Sigmoid colon (tissue), 7 donors: ENCODE measurements around the gene RIMS4. TPM values are rescaled to one million over a fixed set of nuclear protein-coding genes. Genes with fewer than 3 reads are reported as not detected.

Source experiments
- DNase-seq: peaks from one replicate; pipeline ENCODE4 v3.0.0-alpha.2; 2019
- H3K27ac ChIP-seq, 4 donors: fragments of 200-600 bp; sonication (generic); one replicate each; pipeline ENCODE4 v1.5.1; 2016 to 2019; ENCODE audit warnings: mild to moderate bottlenecking in 1 of 4
- H3K27me3 ChIP-seq, 3 donors: fragments of 200-600 bp; sonication (generic); one replicate each; pipeline ENCODE4 v1.5.1; 2019; ENCODE audit warnings: mild to moderate bottlenecking in 1 of 3
- H3K36me3 ChIP-seq, 4 donors: fragments of 200-600 bp; sonication (generic); one replicate each; pipeline ENCODE4 v1.5.1; 2016 to 2019
- H3K4me1 ChIP-seq, 4 donors: fragments of 200-600 bp; sonication (generic); one replicate each; pipeline ENCODE4 v1.5.1; 2017 to 2019
- H3K4me3 ChIP-seq, 4 donors: fragments of 200-600 bp; sonication (generic); one replicate each; pipeline ENCODE4 v1.5.1; 2017 to 2019; ENCODE audit warnings: mild to moderate bottlenecking in 2 of 4, moderate library complexity in 1 of 4
- H3K9me3 ChIP-seq, 4 donors: fragments of 200-600 bp in 3 of 4; sonication (generic) in 3 of 4; one replicate each; pipeline versions ENCODE4 v1.5.1 to v1.6.1; 2013 to 2019
- EP300 ChIP-seq, 4 donors: sonication (generic); formaldehyde crosslinking; IDR thresholded peaks; one replicate each; pipeline ENCODE4 v1.6.1; 2017; ENCODE audit warnings: antibody characterized with exemption in 4 of 4
- POLR2A ChIP-seq, 2 donors: fragments of 450-650 bp; IDR thresholded peaks; one replicate each; pipeline ENCODE4 v1.6.1; 2016; ENCODE audit warnings: antibody characterized with exemption in 2 of 2, mild to moderate bottlenecking in 2 of 2, moderate library complexity in 2 of 2
- POLR2AphosphoS5 ChIP-seq, 4 donors: sonication (generic); formaldehyde crosslinking; IDR thresholded peaks; one replicate each; pipeline ENCODE4 v1.6.1; 2017; ENCODE audit warnings: antibody characterized with exemption in 4 of 4
- WGBS, 2 donors: extraction: QIAGEN DNeasy Blood & Tissue Kit; methylation state at CpG; one replicate each; pipeline ENCODE4 v1.1.7; 2013; 5-methylcytosine and 5-hydroxymethylcytosine counted together
- intact Hi-C: fragments of 100-400 bp; cut with DNase I; formaldehyde crosslinking; loops from one replicate; pipeline ENCODE4 v1.15.1; 2023
- polyA plus RNA-seq, 3 donors: library from polyadenylated mRNA; stranded (reverse); fragments of 200-250 nt; gene quantifications; one replicate each; pipeline ENCODE4 v1.2.3, GENCODE V29; 2013
- total RNA-seq, 4 donors: library from RNA; depleted of rRNA; stranded (reverse); fragments of >200 nt; gene quantifications; one replicate each; pipeline ENCODE4 v1.1.0, GENCODE V29; 2016
- TF ChIP-seq, protein P1 (sequence below), 4 experiments: fragments of 450-650 bp in 3 of 4; fragments of 200-600 bp in 1 of 4; IDR thresholded peaks; one replicate each; pipeline ENCODE4 v1.5.1; 2016 to 2019; ENCODE audit warnings: antibody characterized with exemption in 4 of 4, mild to moderate bottlenecking in 3 of 4, moderate library complexity in 2 of 4
- donor health status: healthy with polysubstance abuse.
- donor health status: Bipolar disorder and iron deficiency.
- donor health status: healthy.

The RIMS4 gene
- total and polyA plus RNA-seq, 7 donors, result 0.14 to 2.1 (median 0.55) TPM

DNA sequence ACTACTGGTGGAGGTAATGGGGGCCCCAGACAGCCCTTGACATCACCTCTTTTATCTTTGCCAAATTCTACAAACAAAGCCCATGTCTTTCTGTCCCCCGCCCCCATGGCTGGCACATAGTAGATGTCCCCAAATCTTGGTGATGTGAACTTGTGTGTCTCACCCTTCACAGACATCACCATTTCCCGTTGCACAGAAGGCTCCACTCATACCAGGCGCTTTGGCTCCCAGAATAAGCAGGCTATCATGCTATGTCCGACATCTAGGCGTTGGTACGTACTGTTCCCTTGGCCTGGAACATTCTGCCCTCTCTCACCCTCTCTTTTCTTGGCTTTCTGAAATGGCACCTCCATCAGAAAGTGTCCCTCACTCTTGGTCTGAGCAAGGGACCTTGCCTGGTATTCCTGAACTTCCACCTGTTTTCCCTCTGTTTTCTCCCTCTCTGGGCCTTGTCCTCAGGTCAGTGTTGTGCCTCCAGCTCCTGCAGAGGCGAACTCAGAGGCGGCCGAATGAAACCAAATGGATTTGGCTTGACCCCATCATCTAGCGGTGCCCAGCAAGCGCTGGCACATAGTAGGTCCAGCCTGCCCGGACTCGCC lies 96.1 kb downstream of the RIMS4 start:
- TF ChIP-seq POLR2A (IDR thresholded peaks at IDR 0.05) (no peak), EP300 (IDR thresholded peaks at IDR 0.05) (peak in 2 of 4 donors; percentile 60 to 89), POLR2AphosphoS5 (IDR thresholded peaks at IDR 0.05) (peak in 3 of 4 donors; percentile 48 to 57 (median 48))
- TF ChIP-seq, protein P1, sequence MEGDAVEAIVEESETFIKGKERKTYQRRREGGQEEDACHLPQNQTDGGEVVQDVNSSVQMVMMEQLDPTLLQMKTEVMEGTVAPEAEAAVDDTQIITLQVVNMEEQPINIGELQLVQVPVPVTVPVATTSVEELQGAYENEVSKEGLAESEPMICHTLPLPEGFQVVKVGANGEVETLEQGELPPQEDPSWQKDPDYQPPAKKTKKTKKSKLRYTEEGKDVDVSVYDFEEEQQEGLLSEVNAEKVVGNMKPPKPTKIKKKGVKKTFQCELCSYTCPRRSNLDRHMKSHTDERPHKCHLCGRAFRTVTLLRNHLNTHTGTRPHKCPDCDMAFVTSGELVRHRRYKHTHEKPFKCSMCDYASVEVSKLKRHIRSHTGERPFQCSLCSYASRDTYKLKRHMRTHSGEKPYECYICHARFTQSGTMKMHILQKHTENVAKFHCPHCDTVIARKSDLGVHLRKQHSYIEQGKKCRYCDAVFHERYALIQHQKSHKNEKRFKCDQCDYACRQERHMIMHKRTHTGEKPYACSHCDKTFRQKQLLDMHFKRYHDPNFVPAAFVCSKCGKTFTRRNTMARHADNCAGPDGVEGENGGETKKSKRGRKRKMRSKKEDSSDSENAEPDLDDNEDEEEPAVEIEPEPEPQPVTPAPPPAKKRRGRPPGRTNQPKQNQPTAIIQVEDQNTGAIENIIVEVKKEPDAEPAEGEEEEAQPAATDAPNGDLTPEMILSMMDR (IDR thresholded peaks at IDR 0.05), result no peak
- peaks cover 0 to 26% (median 18%) of the 10 kb centered on the region in 4 donors for H3K4me1 ChIP-seq
- no peaks in the 10 kb centered on the region for H3K36me3 ChIP-seq
- H3K27ac ChIP-seq, result peak overlapping the region; percentile 25 to 83 (median 66)
- peak; percentile 60 for DNase-seq
- intact Hi-C loops, result no loop called here
- H3K9me3 ChIP-seq, result no peaks in the 10 kb centered on the region
- no peak overlapping the region for H3K4me3 ChIP-seq
- WGBS, 2 donors, result 42 to 68% methylated on average over 13 of the region's 13 CpGs
- H3K27me3 ChIP-seq, result no peaks in the 10 kb centered on the region

DNA sequence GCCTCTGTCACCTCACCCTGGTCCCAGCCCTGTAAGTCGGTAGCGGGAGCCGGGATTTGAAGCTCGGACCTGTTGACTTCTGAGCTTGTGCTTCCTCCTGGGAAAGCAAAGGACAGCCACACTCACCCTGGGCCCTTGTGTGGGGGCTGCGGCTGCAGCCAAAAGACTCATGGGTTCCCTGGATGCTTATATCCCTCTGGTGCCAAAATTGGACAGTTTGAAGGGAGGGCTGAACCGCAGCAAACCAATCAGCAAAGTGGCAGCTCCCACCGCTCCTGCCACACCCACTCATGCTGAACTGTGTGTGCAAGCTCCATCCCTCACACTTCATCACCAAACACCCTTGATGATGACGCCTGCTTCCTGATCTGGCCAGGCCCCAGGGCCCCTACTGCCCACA lies 99.1 kb downstream of the RIMS4 start:
- Histone ChIP-seq H3K4me3 (no peak overlapping the region), H3K4me1 (peaks cover 0 to 30% (median 21%) of the 10 kb centered on the region in 4 donors), H3K36me3 (no peaks in the 10 kb centered on the region), H3K27ac (no peak overlapping the region), H3K27me3 (no peaks in the 10 kb centered on the region), H3K9me3 (no peaks in the 10 kb centered on the region)
- no peak for DNase-seq
- no peak for TF ChIP-seq POLR2A (IDR thresholded peaks at IDR 0.05)
- no peak for TF ChIP-seq POLR2AphosphoS5 (IDR thresholded peaks at IDR 0.05)
- TF ChIP-seq, protein P1 (IDR thresholded peaks at IDR 0.05), result no peak
- no peak for TF ChIP-seq EP300 (IDR thresholded peaks at IDR 0.05)
- 93 to 96% methylated on average over 8 of the region's 8 CpGs for WGBS, 2 donors
- intact Hi-C loops, result no loop called here

DNA sequence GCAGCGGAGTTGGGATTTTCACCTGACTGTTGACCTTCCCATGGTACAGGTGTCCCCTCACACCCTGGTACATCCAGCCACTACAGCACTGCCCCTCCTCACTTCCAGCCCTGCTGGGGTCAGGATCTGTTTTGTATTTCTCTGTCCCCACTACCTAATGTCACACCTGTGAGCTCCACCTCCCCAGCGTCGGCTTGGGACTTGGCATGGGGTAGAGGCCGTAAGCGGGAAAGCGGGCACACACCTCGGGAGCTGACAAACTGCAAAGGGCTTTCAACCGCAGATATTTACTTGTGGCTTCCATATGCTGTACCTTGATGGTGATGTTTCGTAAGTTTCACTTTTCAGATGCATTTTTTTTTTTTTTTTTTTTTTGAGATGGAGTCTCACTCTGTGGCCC lies 100.5 kb downstream of the RIMS4 start:
- Histone ChIP-seq H3K27ac (no peak overlapping the region), H3K4me1 (peaks cover 0 to 18% (median 12%) of the 10 kb centered on the region in 4 donors), H3K9me3 (no peaks in the 10 kb centered on the region), H3K36me3 (no peaks in the 10 kb centered on the region), H3K27me3 (no peaks in the 10 kb centered on the region), H3K4me3 (no peak overlapping the region)
- DNase-seq, result no peak
- intact Hi-C loops, result no loop called here
- WGBS, 2 donors, result 89 to 94% methylated on average over 9 of the region's 9 CpGs
- TF ChIP-seq EP300 (IDR thresholded peaks at IDR 0.05), result no peak
- TF ChIP-seq POLR2AphosphoS5 (IDR thresholded peaks at IDR 0.05), result no peak
- TF ChIP-seq, protein P1 (IDR thresholded peaks at IDR 0.05), result no peak
- no peak for TF ChIP-seq POLR2A (IDR thresholded peaks at IDR 0.05)

DNA sequence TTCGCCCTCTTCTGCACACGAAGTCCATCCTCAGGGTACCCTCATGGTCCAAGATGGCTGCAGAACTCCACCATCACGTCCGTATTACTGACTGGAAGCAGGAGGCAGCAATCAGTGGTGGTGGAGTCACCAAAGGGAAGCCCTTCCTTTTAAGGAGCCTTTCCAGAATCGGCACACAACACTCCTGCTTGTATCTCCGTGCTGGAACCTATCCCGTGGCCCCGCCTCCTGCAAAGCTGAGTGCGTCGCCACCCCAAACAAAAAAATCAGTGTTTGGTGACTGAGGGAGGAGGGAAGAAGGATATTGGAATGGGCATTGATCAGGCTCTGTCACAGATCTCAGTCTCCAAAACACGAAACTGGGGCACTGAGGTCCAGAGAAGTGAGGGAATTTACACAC lies 101.0 kb downstream of the RIMS4 start:
- H3K27ac ChIP-seq, result no peak overlapping the region
- intact Hi-C loops, result no loop called here
- DNase-seq, result no peak
- no peak overlapping the region for H3K4me3 ChIP-seq
- no peak for TF ChIP-seq POLR2AphosphoS5 (IDR thresholded peaks at IDR 0.05)
- TF ChIP-seq POLR2A (IDR thresholded peaks at IDR 0.05), result no peak
- TF ChIP-seq, protein P1 (IDR thresholded peaks at IDR 0.05), result no peak
- H3K36me3 ChIP-seq, result no peaks in the 10 kb centered on the region
- no peaks in the 10 kb centered on the region for H3K27me3 ChIP-seq
- H3K4me1 ChIP-seq, result peaks cover 0 to 13% (median 8%) of the 10 kb centered on the region in 4 donors
- no peaks in the 10 kb centered on the region for H3K9me3 ChIP-seq
- 66 to 87% methylated on average over 11 of the region's 11 CpGs for WGBS, 2 donors
